SK-N-SH (cell line): ENCODE measurements around the gene RBM33.

ENCODE experiments used
- EZH2phosphoT487 ChIP-seq: fragments of 200-600 bp; sonication (generic); IDR thresholded peaks from 2 replicates; pipeline ENCODE4 v1.6.1; 2017; ENCODE audit warnings: low read depth, mixed run types, mild to moderate bottlenecking, antibody characterized with exemption, moderate library complexity, borderline replicate concordance
- GABPA ChIP-seq: IDR thresholded peaks from 2 replicates; pipeline ENCODE4 v1.4.0; 2012; ENCODE audit warnings: low read depth, mild to moderate bottlenecking
- JUND ChIP-seq: IDR thresholded peaks from 2 replicates; pipeline ENCODE4 v1.4.0; 2012
- MAX ChIP-seq: IDR thresholded peaks from 2 replicates; pipeline ENCODE4 v1.4.0; 2012; ENCODE audit warnings: low read depth
- MEF2A ChIP-seq: IDR thresholded peaks from 2 replicates; pipeline ENCODE4 v1.4.0; 2012; ENCODE audit warnings: low read depth, borderline replicate concordance
- POLR2AphosphoS5 ChIP-seq: IDR thresholded peaks from 2 replicates; pipeline ENCODE4 v1.6.1; 2012; ENCODE audit warnings: low read depth, low read length
- USF1 ChIP-seq: IDR thresholded peaks from 2 replicates; pipeline ENCODE4 v1.4.0; 2012; ENCODE audit warnings: low read depth, borderline replicate concordance
- USF2 ChIP-seq: fragments of 150-350 bp; IDR thresholded peaks from 2 replicates; pipeline ENCODE4 v1.6.1; 2017; ENCODE audit warnings: antibody characterized with exemption, low read length, low read depth, borderline replicate concordance
- TF ChIP-seq, protein P1 (sequence below): fragments of 200-600 bp; sonication (generic); IDR thresholded peaks from 2 replicates; pipeline ENCODE4 v1.6.1; 2017; ENCODE audit warnings: antibody characterized with exemption, mild to moderate bottlenecking, moderate library complexity
- TF ChIP-seq, protein P2 (sequence below): IDR thresholded peaks from 2 replicates; pipeline ENCODE4; 2012

DNA sequence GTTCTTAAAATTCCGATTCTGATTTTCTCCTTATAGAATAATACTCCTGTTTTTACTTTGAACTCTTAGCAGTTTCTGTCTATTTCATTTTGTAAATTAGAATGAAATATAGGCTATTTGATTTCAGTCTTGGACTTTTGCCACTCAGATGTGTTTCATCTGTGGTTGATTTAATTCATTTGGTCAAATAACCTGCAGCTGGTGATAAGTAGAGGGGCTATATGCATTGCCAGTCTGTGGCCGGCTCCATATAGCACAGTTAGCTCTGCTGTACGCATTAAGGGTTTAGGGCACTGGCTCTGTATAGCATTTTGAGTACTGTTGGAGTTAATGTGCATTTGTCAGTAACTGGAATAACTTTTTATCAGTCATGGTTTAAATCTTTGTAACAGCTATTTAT is 35.7 kb downstream of the RBM33 start:
- TF ChIP-seq, protein P1, sequence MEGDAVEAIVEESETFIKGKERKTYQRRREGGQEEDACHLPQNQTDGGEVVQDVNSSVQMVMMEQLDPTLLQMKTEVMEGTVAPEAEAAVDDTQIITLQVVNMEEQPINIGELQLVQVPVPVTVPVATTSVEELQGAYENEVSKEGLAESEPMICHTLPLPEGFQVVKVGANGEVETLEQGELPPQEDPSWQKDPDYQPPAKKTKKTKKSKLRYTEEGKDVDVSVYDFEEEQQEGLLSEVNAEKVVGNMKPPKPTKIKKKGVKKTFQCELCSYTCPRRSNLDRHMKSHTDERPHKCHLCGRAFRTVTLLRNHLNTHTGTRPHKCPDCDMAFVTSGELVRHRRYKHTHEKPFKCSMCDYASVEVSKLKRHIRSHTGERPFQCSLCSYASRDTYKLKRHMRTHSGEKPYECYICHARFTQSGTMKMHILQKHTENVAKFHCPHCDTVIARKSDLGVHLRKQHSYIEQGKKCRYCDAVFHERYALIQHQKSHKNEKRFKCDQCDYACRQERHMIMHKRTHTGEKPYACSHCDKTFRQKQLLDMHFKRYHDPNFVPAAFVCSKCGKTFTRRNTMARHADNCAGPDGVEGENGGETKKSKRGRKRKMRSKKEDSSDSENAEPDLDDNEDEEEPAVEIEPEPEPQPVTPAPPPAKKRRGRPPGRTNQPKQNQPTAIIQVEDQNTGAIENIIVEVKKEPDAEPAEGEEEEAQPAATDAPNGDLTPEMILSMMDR = no peak
- TF ChIP-seq USF2 = no peak
- TF ChIP-seq POLR2AphosphoS5 = no peak
- no peak for TF ChIP-seq MEF2A
- no peak for TF ChIP-seq MAX
- no peak for TF ChIP-seq USF1
- TF ChIP-seq JUND = no peak
- TF ChIP-seq EZH2phosphoT487 = no peak
- no peak for TF ChIP-seq GABPA
- TF ChIP-seq, protein P2, sequence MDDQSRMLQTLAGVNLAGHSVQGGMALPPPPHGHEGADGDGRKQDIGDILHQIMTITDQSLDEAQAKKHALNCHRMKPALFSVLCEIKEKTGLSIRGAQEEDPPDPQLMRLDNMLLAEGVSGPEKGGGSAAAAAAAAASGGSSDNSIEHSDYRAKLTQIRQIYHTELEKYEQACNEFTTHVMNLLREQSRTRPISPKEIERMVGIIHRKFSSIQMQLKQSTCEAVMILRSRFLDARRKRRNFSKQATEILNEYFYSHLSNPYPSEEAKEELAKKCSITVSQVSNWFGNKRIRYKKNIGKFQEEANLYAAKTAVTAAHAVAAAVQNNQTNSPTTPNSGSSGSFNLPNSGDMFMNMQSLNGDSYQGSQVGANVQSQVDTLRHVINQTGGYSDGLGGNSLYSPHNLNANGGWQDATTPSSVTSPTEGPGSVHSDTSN = no peak
